ENCODE measurements around the gene FAF1. TPM values are rescaled to one million over a fixed set of nuclear protein-coding genes. Genes with fewer than 3 reads are reported as not detected.

The FAF1 gene
- total RNA-seq (2014; rRNA removed; shearing (Covaris generic)), result 66.7 and 68.4 TPM in 2 replicates

GRCh38 chr1:50959913-50960844, at the start of gene FAF1:
Gene FAF1, minus strand, starts transcription at chr1:50960267. Its CDS starts 456 bp downstream, at chr1:50959811.

GRCh38 chr1:50969611-50970508, 9.8 kb upstream of the FAF1 start, which contains the start of gene CDKN2C:
Gene CDKN2C, plus strand, starts transcription at chr1:50970245. Its CDS starts 124 bp downstream, at chr1:50970369.

GRCh38 chr1:50422946-50423669, 537.0 kb downstream of the FAF1 start, which contains the start of gene DMRTA2:
Gene DMRTA2, minus strand, starts transcription at chr1:50423443. Its CDS starts 1,907 bp downstream, at chr1:50421536.

Small RNAs within 50 kb of the gene (small RNA-seq; reads per million reads assigned to genes)
- gene RNU6-1026P, result not detected

Other genes with a start within 250 kb of the FAF1 start
- 59.4 and 63.9 TPM in 2 replicates for gene CDKN2C, start 10.0 kb upstream of the FAF1 start, total RNA-seq (2014; rRNA removed; shearing (Covaris generic))
- gene C1orf185, start 142.0 kb upstream of the FAF1 start, total RNA-seq (2014; rRNA removed; shearing (Covaris generic)), result 0.74 TPM in 1 of 2 replicates, not detected in the other

Measured in A375 (cell line).